ENCODE measurements around the gene VRK3.

GRCh38 chr19:50059045-50059444, 33.9 kb upstream of the VRK3 start:
- TF ChIP-seq POLR2AphosphoS5 (IDR thresholded peaks at IDR 0.05) (no peak), CTCF (IDR thresholded peaks at IDR 0.05) (no peak), EP300 (IDR thresholded peaks at IDR 0.05) (no peak), POLR2A (IDR thresholded peaks at IDR 0.05) (no peak)

All from upper lobe of left lung (tissue), 4 donors.